Natural killer cell (primary cell): ENCODE data around the gene HDAC4. TPM values are rescaled to one million over a fixed set of nuclear protein-coding genes. Genes with fewer than 3 reads are reported as not detected.

Experiments
- ATAC-seq, 3 donors: fragments of 150-1000 bp in 2 of 3; fragments of 200-7000 bp in 1 of 3; cut with Tn5 transposase; 1 replicate in 1 of 3; 2 replicates in 2 of 3; pipeline ENCODE4 v1.10.0; 2021; ENCODE audit warnings: mild to moderate bottlenecking in 2 of 3, moderate library complexity in 2 of 3
- DNase-seq, 2 donors: peaks; one replicate each; pipeline versions ENCODE4 v3.0.0 to v3.0.0-alpha.2; 2013 to 2021; ENCODE audit warnings: mixed read lengths in 1 of 2
- H3K27ac ChIP-seq: one replicate; pipeline ENCODE4 v1.5.1; 2013; ENCODE audit warnings: mild to moderate bottlenecking, low read length
- H3K27me3 ChIP-seq: one replicate; pipeline ENCODE4 v1.6.1; 2013; ENCODE audit warnings: low read length; ENCODE audit not compliant: control insufficient read depth, insufficient read depth
- H3K36me3 ChIP-seq: one replicate; pipeline ENCODE4 v1.6.1; 2013; ENCODE audit warnings: low read length; ENCODE audit not compliant: control insufficient read depth, insufficient read depth
- H3K4me1 ChIP-seq: one replicate; pipeline ENCODE4 v1.6.1; 2013; ENCODE audit warnings: low read length; ENCODE audit not compliant: control insufficient read depth, insufficient read depth
- H3K4me3 ChIP-seq: one replicate; pipeline ENCODE4 v1.5.1; 2013; ENCODE audit warnings: low read length
- H3K9me3 ChIP-seq: one replicate; pipeline ENCODE4 v1.6.1; 2013; ENCODE audit warnings: low read length; ENCODE audit not compliant: control insufficient read depth, insufficient read depth
- H3K27ac Mint-ChIP-seq, 2 donors: one replicate each; pipeline ENCODE4 v1.8.0; 2022; ENCODE audit warnings: mild to moderate bottlenecking in 2 of 2, mixed read lengths in 2 of 2, moderate library complexity in 1 of 2
- H3K27me3 Mint-ChIP-seq, 2 donors: one replicate each; pipeline ENCODE4 v1.8.0; 2022; ENCODE audit warnings: low read depth in 2 of 2, mixed read lengths in 2 of 2
- H3K36me3 Mint-ChIP-seq: one replicate; pipeline ENCODE4 v1.8.0; 2022; ENCODE audit warnings: mixed read lengths
- H3K4me1 Mint-ChIP-seq, 2 donors: one replicate each; pipeline ENCODE4 v1.8.0; 2022; ENCODE audit warnings: mixed read lengths in 2 of 2
- H3K4me3 Mint-ChIP-seq: one replicate; pipeline ENCODE4 v1.8.0; 2022; ENCODE audit warnings: mild to moderate bottlenecking, moderate library complexity, mixed read lengths
- H3K9me3 Mint-ChIP-seq, 2 donors: one replicate each; pipeline ENCODE4 v1.8.0; 2022; ENCODE audit warnings: mixed read lengths in 2 of 2
- CTCF ChIP-seq: fragments of 200-600 bp; IDR thresholded peaks from one replicate; pipeline ENCODE4 v1.8.0; 2022; ENCODE audit warnings: antibody characterized with exemption
- WGBS: methylation state at CpG from one replicate; pipeline ENCODE4 v1.1.7; 2013; ENCODE audit warnings: missing lambda C conversion rate; ENCODE audit not compliant: insufficient coverage; 5-methylcytosine and 5-hydroxymethylcytosine counted together
- intact Hi-C: fragments of 100-400 bp; cut with micrococcal nuclease; formaldehyde crosslinking; loops from one replicate; pipeline ENCODE4 v1.14.2; 2022
- total RNA-seq, 4 donors: library from RNA; stranded (reverse); fragments of 120-200 nt in 1 of 4; gene quantifications; one replicate each; pipeline versions ENCODE4 v1.2.3 to v1.2.4, GENCODE V29; 2013 to 2022

Gene HDAC4
- total RNA-seq, 3 donors from 2014 or later (not counting 1 experiment from before 2014, with no cell fraction given) = 74.9 to 105 (median 100) TPM

GRCh38 chr2:239252393-239252792, 148.4 kb downstream of the HDAC4 start:
- DNase-seq = no peak
- Histone ChIP-seq H3K27ac (no peak overlapping the region), H3K9me3 (peaks cover 1% of the 10 kb centered on the region), H3K27me3 (no peaks in the 10 kb centered on the region), H3K4me1 (peaks cover 24% of the 10 kb centered on the region), H3K36me3 (peaks cover 7% of the 10 kb centered on the region), H3K4me3 (no peak overlapping the region)
- Mint-ChIP-seq H3K9me3 (no peaks in the 10 kb centered on the region), H3K4me3 (peak overlapping the region; percentile 30), H3K27ac (peak overlapping the region; percentile 16 to 84), H3K27me3 (no peaks in the 10 kb centered on the region), H3K36me3 (peaks cover 2% of the 10 kb centered on the region), H3K4me1 (peaks cover 51 to 57% of the 10 kb centered on the region in 2 donors)
- no peak for ATAC-seq
- intact Hi-C loops = no loop called here
- no peak for TF ChIP-seq CTCF
- 67% methylated on average over 6 of the region's 8 CpGs for WGBS

GRCh38 chr2:239251971-239252370, 148.8 kb downstream of the HDAC4 start:
- intact Hi-C loops = no loop called here
- Histone ChIP-seq H3K4me1 (peaks cover 28% of the 10 kb centered on the region), H3K36me3 (peaks cover 7% of the 10 kb centered on the region), H3K27ac (no peak overlapping the region), H3K27me3 (no peaks in the 10 kb centered on the region), H3K4me3 (no peak overlapping the region), H3K9me3 (no peaks in the 10 kb centered on the region)
- no peak for DNase-seq
- TF ChIP-seq CTCF = no peak
- no peak overlapping the region for H3K27ac Mint-ChIP-seq
- no peak overlapping the region for H3K4me3 Mint-ChIP-seq
- no peak for ATAC-seq
- no peaks in the 10 kb centered on the region for H3K9me3 Mint-ChIP-seq
- H3K36me3 Mint-ChIP-seq = no peaks in the 10 kb centered on the region
- no peaks in the 10 kb centered on the region for H3K27me3 Mint-ChIP-seq
- peaks cover 51 to 57% of the 10 kb centered on the region in 2 donors for H3K4me1 Mint-ChIP-seq
- WGBS = 81% methylated on average over 9 of the region's 9 CpGs

GRCh38 chr2:239250216-239251081, 150.4 kb downstream of the HDAC4 start:
- H3K4me3 Mint-ChIP-seq = no peak overlapping the region
- peaks cover 57 to 61% of the 10 kb centered on the region in 2 donors for H3K4me1 Mint-ChIP-seq
- Histone ChIP-seq H3K36me3 (peaks cover 7% of the 10 kb centered on the region), H3K9me3 (no peaks in the 10 kb centered on the region), H3K27me3 (no peaks in the 10 kb centered on the region), H3K27ac (no peak overlapping the region), H3K4me3 (no peak overlapping the region), H3K4me1 (peaks cover 28% of the 10 kb centered on the region)
- H3K27me3 Mint-ChIP-seq = no peaks in the 10 kb centered on the region
- intact Hi-C loops = no loop called here
- no peak for TF ChIP-seq CTCF
- ATAC-seq = no peak
- H3K27ac Mint-ChIP-seq = no peak overlapping the region
- 88% methylated on average over 30 of the region's 30 CpGs for WGBS
- no peaks in the 10 kb centered on the region for H3K9me3 Mint-ChIP-seq
- no peak for DNase-seq
- no peaks in the 10 kb centered on the region for H3K36me3 Mint-ChIP-seq
